ENCODE results near the gene CLIC1. TPM values are rescaled to one million over a fixed set of nuclear protein-coding genes. Genes with fewer than 3 reads are reported as not detected.

Gene CLIC1
- 219 TPM for total RNA-seq
- polyA plus RNA-seq (ENCODE audit: insufficient read depth in 1 of 8, insufficient read length in 8 of 8, low replicate concordance in 1 of 8) = 100 to 1,000 TPM; 117 to 177 (median 152) TPM
- long read RNA-seq, donor 1, transcript CLIC1-208 (6 exons, 1,254 nt) = major isoform, 34 of 45 reads
- long read RNA-seq, donor 1, partial matches to known transcripts = 10 of 45 reads
- long read RNA-seq, donor 1, other reads (novel, unspliced or antisense) = 0 of 45 reads
- long read RNA-seq, donor 2, transcript CLIC1-208 (6 exons, 1,254 nt) = major isoform, 15 of 15 reads
- long read RNA-seq, donor 2, partial matches to known transcripts = 0 of 15 reads
- long read RNA-seq, donor 2, other reads (novel, unspliced or antisense) = 0 of 15 reads
- long read RNA-seq, donor 3, transcript CLIC1-208 (6 exons, 1,254 nt) = major isoform, 50 of 58 reads
- long read RNA-seq, donor 3, partial matches to known transcripts = 7 of 58 reads
- long read RNA-seq, donor 3, other reads (novel, unspliced or antisense) = 0 of 58 reads
- long read RNA-seq, donor 4, transcript CLIC1-208 (6 exons, 1,254 nt) = major isoform, 56 of 81 reads
- long read RNA-seq, donor 4, partial matches to known transcripts = 20 of 81 reads
- long read RNA-seq, donor 4, other reads (novel, unspliced or antisense) = 0 of 81 reads
- long read RNA-seq, donor 5, transcript CLIC1-208 (6 exons, 1,254 nt) = major isoform, 144 of 200 reads
- long read RNA-seq, donor 5, partial matches to known transcripts = 43 of 200 reads
- long read RNA-seq, donor 5, other reads (novel, unspliced or antisense) = 8 of 200 reads
- long read RNA-seq, donor 6, transcript CLIC1-208 (6 exons, 1,254 nt) = major isoform, 118 of 145 reads
- long read RNA-seq, donor 6, partial matches to known transcripts = 27 of 145 reads
- long read RNA-seq, donor 6, other reads (novel, unspliced or antisense) = 0 of 145 reads
- long read RNA-seq, donor 7, transcript CLIC1-208 (6 exons, 1,254 nt) = major isoform, 113 of 162 reads
- long read RNA-seq, donor 7, partial matches to known transcripts = 49 of 162 reads
- long read RNA-seq, donor 7, other reads (novel, unspliced or antisense) = 0 of 162 reads
- long read RNA-seq, donor 8, transcript CLIC1-208 (6 exons, 1,254 nt) = major isoform, 83 of 101 reads
- long read RNA-seq, donor 8, partial matches to known transcripts = 18 of 101 reads
- long read RNA-seq, donor 8, other reads (novel, unspliced or antisense) = 0 of 101 reads
- long read RNA-seq, donor 9, transcript CLIC1-208 (6 exons, 1,254 nt) = major isoform, 58 of 66 reads
- long read RNA-seq, donor 9, partial matches to known transcripts = 8 of 66 reads
- long read RNA-seq, donor 9, other reads (novel, unspliced or antisense) = 0 of 66 reads
- long read RNA-seq, donor 10, transcript CLIC1-208 (6 exons, 1,254 nt) = major isoform, 92 of 123 reads
- long read RNA-seq, donor 10, partial matches to known transcripts = 28 of 123 reads
- long read RNA-seq, donor 10, other reads (novel, unspliced or antisense) = 0 of 123 reads
- long read RNA-seq, donor 11, transcript CLIC1-208 (6 exons, 1,254 nt) = major isoform, 64 of 76 reads
- long read RNA-seq, donor 11, partial matches to known transcripts = 11 of 76 reads
- long read RNA-seq, donor 11, other reads (novel, unspliced or antisense) = 0 of 76 reads

DNA sequence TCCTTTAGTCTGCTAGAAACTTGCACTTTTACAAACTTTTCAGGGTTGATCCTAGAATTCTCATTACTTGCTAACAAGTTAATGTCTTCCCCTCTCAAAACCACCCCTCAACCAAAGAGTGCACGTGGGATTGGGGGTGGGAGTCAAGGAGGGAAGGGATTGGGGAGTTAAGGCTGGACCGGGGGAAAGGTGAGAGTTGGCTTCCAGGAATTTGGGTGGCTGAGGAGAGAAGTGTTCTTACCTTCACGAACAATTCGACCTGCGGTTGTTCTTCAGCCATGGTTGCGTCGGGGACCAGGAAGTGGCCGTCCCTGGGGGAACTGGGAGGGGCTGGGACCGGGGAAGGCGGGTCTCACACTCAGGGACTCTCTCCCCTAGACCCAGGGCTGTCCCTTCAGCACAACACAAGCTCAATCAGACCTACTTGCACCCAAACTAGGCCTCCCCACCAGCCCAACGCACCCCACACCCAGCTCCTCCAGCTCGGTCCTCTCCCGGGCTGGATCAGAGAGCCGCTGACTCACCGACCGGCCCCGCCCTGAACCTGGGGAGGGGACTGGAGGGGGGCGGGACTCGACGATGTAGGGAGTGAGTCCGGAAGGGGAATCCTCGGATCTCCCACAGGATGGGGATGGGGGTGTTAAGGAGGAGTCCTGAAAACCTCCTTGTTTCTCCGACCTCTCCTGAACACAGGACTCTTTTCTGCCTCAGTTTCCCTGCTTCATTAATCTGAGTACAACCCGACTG lies at the start of gene CLIC1:
Gene CLIC1 (minus strand): TSS at position 510 of the 747 bp plus-strand sequence. CDS start 230 bp downstream, at position 280.
- peak within 1 kb of the TSS; percentile 75 for H3K4me3 ChIP-seq (ENCODE audit: low read length)
- no peaks in the 10 kb centered on the region for H3K27me3 ChIP-seq (ENCODE audit: control insufficient read depth, insufficient read depth, low read length)
- peaks cover 36% of the 10 kb centered on the region for H3K36me3 ChIP-seq (ENCODE audit: control insufficient read depth, insufficient read depth, low read length)
- WGBS (ENCODE audit: insufficient coverage) = 0% methylated on average over 4 of the region's 24 CpGs
- peak within 1 kb of the TSS; percentile 97 for H3K27ac ChIP-seq (ENCODE audit: low read length)
- DNase-seq = peak; percentile 95
- no peaks in the 10 kb centered on the region for H3K9me3 ChIP-seq (replicated peaks; ENCODE audit: control insufficient read depth, low read depth, low read length)
- H3K4me1 ChIP-seq (ENCODE audit: control insufficient read depth, insufficient read depth, low read length) = peaks cover 49% of the 10 kb centered on the region

DNA sequence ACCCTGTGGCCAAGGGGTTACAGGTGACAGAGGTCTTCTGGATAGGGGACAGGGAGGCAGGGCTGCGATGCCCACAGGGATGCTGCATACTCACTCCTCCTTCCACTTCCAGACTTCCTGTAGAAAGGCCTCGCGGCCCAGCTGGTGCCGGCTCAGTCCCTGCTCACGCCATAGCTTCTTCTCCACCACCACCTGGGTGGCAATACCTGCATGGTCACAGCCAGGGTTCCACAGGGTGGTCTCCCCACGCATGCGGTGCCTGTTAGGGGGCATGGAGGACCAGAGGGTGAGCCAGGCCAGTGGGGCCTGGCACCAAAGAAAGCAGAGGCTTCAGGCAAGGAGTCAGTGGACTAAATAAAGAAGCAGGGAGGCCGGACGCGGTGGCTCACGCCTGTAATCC lies 49.1 kb upstream of the CLIC1 start:
- no peak overlapping the region for H3K27ac ChIP-seq (ENCODE audit: low read length)
- no peak overlapping the region for H3K4me3 ChIP-seq (ENCODE audit: low read length)
- H3K36me3 ChIP-seq (ENCODE audit: control insufficient read depth, insufficient read depth, low read length) = peaks cover 71% of the 10 kb centered on the region
- DNase-seq = no peak
- no peaks in the 10 kb centered on the region for H3K4me1 ChIP-seq (ENCODE audit: control insufficient read depth, insufficient read depth, low read length)
- H3K9me3 ChIP-seq (replicated peaks; ENCODE audit: control insufficient read depth, low read depth, low read length) = no peaks in the 10 kb centered on the region
- 96% methylated on average over 3 of the region's 11 CpGs for WGBS (ENCODE audit: insufficient coverage)
- no peaks in the 10 kb centered on the region for H3K27me3 ChIP-seq (ENCODE audit: control insufficient read depth, insufficient read depth, low read length)

DNA sequence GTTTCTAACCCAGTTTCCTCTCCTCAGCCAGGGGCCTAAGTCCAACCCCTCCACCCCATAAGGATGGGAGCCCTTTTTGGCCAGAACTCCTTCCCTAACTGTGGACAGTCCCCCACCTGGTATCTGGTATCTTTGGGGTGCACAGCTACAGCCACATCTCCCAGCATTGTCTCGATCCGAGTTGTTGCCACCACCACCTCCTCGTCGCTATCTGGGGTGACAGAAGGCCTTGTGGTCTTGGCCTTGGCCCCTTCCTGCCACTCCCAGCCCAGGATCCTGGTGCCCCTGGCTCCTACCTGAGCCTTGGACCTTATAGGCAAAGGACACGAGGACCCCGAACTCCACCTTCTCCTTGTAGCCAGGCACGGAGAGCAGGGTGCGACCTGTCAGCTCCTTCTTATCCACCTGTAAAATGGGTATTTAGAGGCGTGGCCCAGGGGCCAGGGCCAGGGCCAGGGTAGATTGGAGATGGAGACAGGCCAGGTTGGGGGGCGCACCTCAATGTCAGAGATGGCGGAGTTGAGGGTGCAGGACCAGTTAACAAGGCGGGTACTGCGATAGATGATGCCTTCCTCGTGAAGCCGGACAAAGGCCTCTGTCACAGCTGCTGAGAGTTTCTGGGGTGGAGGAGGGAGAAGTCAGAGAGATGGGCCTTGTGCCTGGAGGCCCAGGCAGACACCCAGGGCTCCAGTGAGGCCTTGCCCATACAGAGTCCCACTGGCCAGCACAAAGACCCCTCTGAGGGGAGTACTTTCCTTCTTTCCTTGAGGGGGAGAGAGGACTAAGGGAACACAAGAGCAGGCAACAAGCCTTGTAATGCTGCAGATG lies 48.0 kb upstream of the CLIC1 start:
- H3K9me3 ChIP-seq (replicated peaks; ENCODE audit: control insufficient read depth, low read depth, low read length) = no peaks in the 10 kb centered on the region
- no peak overlapping the region for H3K27ac ChIP-seq (ENCODE audit: low read length)
- H3K4me3 ChIP-seq (ENCODE audit: low read length) = no peak overlapping the region
- DNase-seq = no peak
- H3K36me3 ChIP-seq (ENCODE audit: control insufficient read depth, insufficient read depth, low read length) = peaks cover 73% of the 10 kb centered on the region
- H3K4me1 ChIP-seq (ENCODE audit: control insufficient read depth, insufficient read depth, low read length) = no peaks in the 10 kb centered on the region
- WGBS (ENCODE audit: insufficient coverage) = 91% methylated on average over 13 of the region's 15 CpGs
- H3K27me3 ChIP-seq (ENCODE audit: control insufficient read depth, insufficient read depth, low read length) = no peaks in the 10 kb centered on the region

DNA sequence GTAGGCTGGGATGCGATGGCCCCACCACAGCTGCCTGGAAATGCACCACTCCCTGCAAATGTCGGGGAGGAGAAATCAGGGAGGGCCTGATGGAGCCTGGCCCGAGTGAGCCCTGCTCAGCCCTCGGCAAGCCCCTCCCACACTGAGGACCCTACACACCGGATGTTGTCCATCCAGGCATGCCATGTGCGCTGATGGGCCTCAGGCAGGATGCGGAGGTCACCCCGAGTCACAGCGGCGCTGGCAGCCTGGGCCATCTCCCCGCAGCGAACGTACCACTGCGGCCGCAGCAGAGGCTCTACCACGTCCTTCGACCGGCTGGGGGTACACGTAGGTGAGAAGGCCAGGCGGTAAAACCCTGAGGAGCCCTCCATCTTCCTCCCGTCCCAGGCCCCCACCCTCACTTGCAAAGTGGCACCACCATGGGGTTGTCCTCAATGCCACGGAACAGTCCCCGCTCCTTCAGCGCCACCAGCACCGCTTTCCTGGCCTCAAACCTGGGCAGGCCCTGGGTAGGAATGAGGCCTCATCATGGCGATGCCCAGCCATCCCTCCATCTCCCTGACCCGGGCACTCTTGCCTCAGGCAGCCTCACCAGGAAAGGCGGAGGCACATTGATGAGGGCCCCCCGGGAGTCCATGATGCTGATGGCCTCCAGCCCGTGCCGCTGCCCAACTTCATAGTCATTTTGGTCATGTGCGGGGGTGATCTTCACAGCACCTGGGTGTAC lies 46.0 kb upstream of the CLIC1 start:
- no peak for DNase-seq
- H3K36me3 ChIP-seq (ENCODE audit: control insufficient read depth, insufficient read depth, low read length) = peaks cover 89% of the 10 kb centered on the region
- H3K4me1 ChIP-seq (ENCODE audit: control insufficient read depth, insufficient read depth, low read length) = peaks cover 4% of the 10 kb centered on the region
- no peaks in the 10 kb centered on the region for H3K9me3 ChIP-seq (replicated peaks; ENCODE audit: control insufficient read depth, low read depth, low read length)
- no peak overlapping the region for H3K27ac ChIP-seq (ENCODE audit: low read length)
- H3K27me3 ChIP-seq (ENCODE audit: control insufficient read depth, insufficient read depth, low read length) = no peaks in the 10 kb centered on the region
- WGBS (ENCODE audit: insufficient coverage) = 88% methylated on average over 30 of the region's 32 CpGs
- no peak overlapping the region for H3K4me3 ChIP-seq (ENCODE audit: low read length)

DNA sequence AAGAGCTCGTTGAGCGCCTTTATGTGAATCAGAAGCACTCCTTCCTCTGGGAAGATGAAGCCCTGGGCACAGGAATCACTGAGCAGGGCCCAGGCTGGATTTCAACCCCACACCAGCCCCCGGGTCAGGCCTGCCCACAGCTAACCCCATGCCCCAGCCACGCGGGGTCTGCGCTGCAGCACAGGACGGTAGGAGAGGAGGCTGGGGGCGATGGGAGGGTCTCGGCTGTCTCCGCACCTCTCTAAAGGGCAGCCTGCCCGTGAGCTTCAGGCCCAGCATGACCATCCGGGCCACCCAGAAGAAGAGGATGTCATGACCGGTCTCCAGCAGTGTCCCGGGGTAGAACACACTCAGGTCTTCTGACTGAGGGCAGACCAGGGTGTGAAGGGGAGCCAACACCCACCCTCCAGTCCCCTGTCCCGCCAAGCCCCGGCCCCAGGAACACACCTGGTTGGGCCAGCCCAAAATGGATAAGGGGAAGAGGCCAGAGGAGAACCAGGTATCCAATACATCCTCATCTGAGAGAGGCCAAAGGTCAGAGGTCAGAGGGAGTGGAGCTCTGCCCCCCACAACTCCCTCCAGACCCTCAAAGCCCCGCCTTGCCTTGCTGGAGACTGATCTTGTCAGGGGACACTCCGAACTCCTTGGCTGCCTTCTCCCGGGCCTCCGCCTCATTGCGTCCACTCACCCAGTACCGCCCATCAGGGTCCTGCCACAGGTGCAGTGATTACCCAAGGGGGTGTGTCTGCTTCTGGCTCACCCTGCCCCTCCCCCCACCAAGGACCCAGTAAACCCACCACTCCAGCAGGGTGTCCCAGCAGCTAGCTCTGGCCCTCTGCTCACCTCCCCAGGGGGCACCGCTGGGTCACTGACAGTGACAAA lies 45.2 kb upstream of the CLIC1 start:
- no peak for DNase-seq
- Histone ChIP-seq H3K4me3 (ENCODE audit: low read length) (no peak overlapping the region), H3K27me3 (ENCODE audit: control insufficient read depth, insufficient read depth, low read length) (no peaks in the 10 kb centered on the region), H3K36me3 (ENCODE audit: control insufficient read depth, insufficient read depth, low read length) (peaks cover 86% of the 10 kb centered on the region), H3K4me1 (ENCODE audit: control insufficient read depth, insufficient read depth, low read length) (peaks cover 12% of the 10 kb centered on the region), H3K9me3 (replicated peaks; ENCODE audit: control insufficient read depth, low read depth, low read length) (no peaks in the 10 kb centered on the region), H3K27ac (ENCODE audit: low read length) (no peak overlapping the region)
- WGBS (ENCODE audit: insufficient coverage) = 93% methylated on average over 20 of the region's 23 CpGs

DNA sequence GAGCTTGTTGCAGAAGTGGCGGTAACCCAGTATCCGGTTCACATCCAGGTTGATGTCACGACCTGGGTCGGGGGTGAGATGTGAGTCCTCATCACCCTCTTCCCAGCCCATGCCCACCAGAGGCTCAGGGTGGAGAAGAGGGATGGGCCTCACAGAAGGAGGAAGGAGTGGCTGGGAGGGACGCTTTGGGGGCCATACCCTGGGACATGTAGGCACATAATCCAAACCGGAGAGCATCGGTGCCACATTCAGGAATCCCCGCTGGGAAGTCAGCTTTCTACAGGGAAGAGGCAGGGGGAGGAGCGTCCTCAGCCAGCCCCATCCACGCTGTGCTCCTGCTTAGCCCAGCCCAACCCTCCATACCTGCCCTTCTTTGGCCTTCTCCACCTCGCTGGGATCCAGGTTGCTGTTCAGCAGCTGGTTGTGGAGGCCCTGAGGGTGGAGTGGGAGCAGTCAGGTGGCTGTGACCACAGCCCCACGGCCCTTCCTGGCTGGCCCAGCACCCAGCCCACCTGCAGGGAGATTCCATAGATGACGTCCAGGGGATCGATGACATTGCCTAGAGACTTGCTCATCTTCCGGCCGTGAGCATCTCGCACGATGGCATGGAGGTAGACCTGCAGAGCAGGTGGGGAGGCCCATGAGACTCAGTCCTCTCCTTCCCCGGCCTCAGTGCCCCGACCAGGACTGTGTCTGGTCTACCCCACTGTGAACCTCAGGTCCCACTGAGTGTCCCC lies 44.3 kb upstream of the CLIC1 start:
- Histone ChIP-seq H3K36me3 (ENCODE audit: control insufficient read depth, insufficient read depth, low read length) (peaks cover 80% of the 10 kb centered on the region), H3K4me3 (ENCODE audit: low read length) (no peak overlapping the region), H3K4me1 (ENCODE audit: control insufficient read depth, insufficient read depth, low read length) (peaks cover 12% of the 10 kb centered on the region), H3K9me3 (replicated peaks; ENCODE audit: control insufficient read depth, low read depth, low read length) (no peaks in the 10 kb centered on the region), H3K27ac (ENCODE audit: low read length) (no peak overlapping the region), H3K27me3 (ENCODE audit: control insufficient read depth, insufficient read depth, low read length) (no peaks in the 10 kb centered on the region)
- 86% methylated on average over 14 of the region's 20 CpGs for WGBS (ENCODE audit: insufficient coverage)
- DNase-seq = no peak

DNA sequence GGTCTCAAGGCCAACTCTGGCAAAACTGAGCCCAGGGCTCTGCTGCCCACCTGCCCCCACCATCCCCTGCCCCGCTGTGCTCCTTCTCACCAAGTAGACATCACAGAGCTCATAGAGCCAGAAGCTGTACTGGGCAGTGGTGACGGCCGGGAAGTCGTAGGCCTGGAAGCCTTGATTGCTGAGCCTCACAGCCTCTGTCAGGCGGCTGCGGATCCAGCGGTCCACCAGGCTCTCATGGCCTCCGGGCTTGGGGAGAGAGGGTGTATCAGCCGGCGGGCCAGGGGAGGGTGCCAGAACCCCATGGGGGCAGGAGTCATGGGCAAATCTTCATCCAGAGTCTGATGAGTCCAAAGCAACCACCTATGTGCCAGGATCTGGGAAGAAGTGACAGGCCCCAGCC lies 43.6 kb upstream of the CLIC1 start:
- Histone ChIP-seq H3K4me1 (ENCODE audit: control insufficient read depth, insufficient read depth, low read length) (peaks cover 12% of the 10 kb centered on the region), H3K27ac (ENCODE audit: low read length) (no peak overlapping the region), H3K4me3 (ENCODE audit: low read length) (no peak overlapping the region), H3K36me3 (ENCODE audit: control insufficient read depth, insufficient read depth, low read length) (peaks cover 73% of the 10 kb centered on the region), H3K9me3 (replicated peaks; ENCODE audit: control insufficient read depth, low read depth, low read length) (no peaks in the 10 kb centered on the region), H3K27me3 (ENCODE audit: control insufficient read depth, insufficient read depth, low read length) (no peaks in the 10 kb centered on the region)
- WGBS (ENCODE audit: insufficient coverage) = 88% methylated on average over 3 of the region's 10 CpGs
- no peak for DNase-seq
